M059J (cell line): ENCODE data around the gene CTCF. TPM values are rescaled to one million over a fixed set of nuclear protein-coding genes. Genes with fewer than 3 reads are reported as not detected.
A peak's percentile ranks its signal among the peaks of the same experiment; 100 is the strongest.

Experiments
- DNase-seq: peaks from one replicate; pipeline ENCODE4 v3.0.0-alpha.2; 2012; ENCODE audit warnings: low read depth
- total RNA-seq: library from RNA; depleted of rRNA; stranded (reverse); fragments of >200 nt; shearing (Covaris generic); gene quantifications from 2 replicates; pipeline ENCODE4 v1.2.3, GENCODE V29; 2014

Gene CTCF
- total RNA-seq, 1 experiment from 2014 or later = 38.8 TPM

- DNase-seq = peak; percentile 32
Measured at GRCh38 chr16:67652578-67653127, 90.3 kb downstream of the CTCF start.

- DNase-seq = no peak
Measured at GRCh38 chr16:67653128-67653788, 90.9 kb downstream of the CTCF start.

GRCh38 chr16:67653789-67654402, 91.6 kb downstream of the CTCF start:
- no peak for DNase-seq

- no peak for DNase-seq
Measured at GRCh38 chr16:67654403-67654911, 92.1 kb downstream of the CTCF start.

- DNase-seq = no peak
Measured at GRCh38 chr16:67655363-67655762, 93.0 kb downstream of the CTCF start.

GRCh38 chr16:67656344-67657016, 94.2 kb downstream of the CTCF start:
- DNase-seq = no peak

GRCh38 chr16:67657017-67657608, 94.8 kb downstream of the CTCF start:
- DNase-seq = no peak

- no peak for DNase-seq
Measured at GRCh38 chr16:67657751-67658518, 95.6 kb downstream of the CTCF start.

GRCh38 chr16:67658849-67659674, 96.7 kb downstream of the CTCF start:
- no peak for DNase-seq

- DNase-seq = peak; percentile 91
Measured at GRCh38 chr16:67659675-67660563, 97.6 kb downstream of the CTCF start, which contains the start of gene ACD. TSS of gene ACD (minus strand) at chr16:67660260. CDS start at chr16:67660220, 40 bp downstream.

GRCh38 chr16:67660564-67661028, 98.3 kb downstream of the CTCF start, which contains the start of gene PARD6A:
TSS of gene PARD6A (plus strand) at chr16:67660960. CDS start at chr16:67661039, 79 bp downstream.
- DNase-seq = peak; percentile 97

- peak; percentile 62 for DNase-seq
Measured at GRCh38 chr16:67661101-67661761, 98.9 kb downstream of the CTCF start.

- DNase-seq = no peak
Measured at GRCh38 chr16:67661886-67662652, 99.7 kb downstream of the CTCF start.

- no peak for DNase-seq
Measured at GRCh38 chr16:67662653-67663010, 100.3 kb downstream of the CTCF start.

- DNase-seq = no peak
Measured at GRCh38 chr16:67663151-67663876, 101.0 kb downstream of the CTCF start.

- no peak for DNase-seq
Measured at GRCh38 chr16:67663877-67664222, 101.5 kb downstream of the CTCF start.

GRCh38 chr16:67664258-67664657, 101.9 kb downstream of the CTCF start:
- no peak for DNase-seq
